Neural cell (in vitro differentiated cells): ENCODE measurements around the gene TCL1B. TPM values are rescaled to one million over a fixed set of nuclear protein-coding genes. Genes with fewer than 3 reads are reported as not detected.

Experiments used
- H2AFZ ChIP-seq: fragments of 200-600, 300-800 bp; sonication (generic), shearing (Covaris generic); 2 replicates; pipeline ENCODE4 v1.6.0; 2014; ENCODE audit warnings: low read depth, mild to moderate bottlenecking, antibody characterized with exemption, low read length, moderate library complexity
- H3F3A ChIP-seq: fragments of 200-600 bp; shearing (Covaris generic); 2 replicates; pipeline ENCODE4 v1.6.1; 2016; ENCODE audit warnings: mild to moderate bottlenecking, moderate library complexity, mixed read lengths, antibody characterized with exemption, low read length; ENCODE audit not compliant: insufficient read depth, poor library complexity, severe bottlenecking
- H3K27ac ChIP-seq: fragments of 200-600, 300-800 bp; sonication (generic), shearing (Covaris generic); 2 replicates; pipeline ENCODE4 v1.5.1; 2014; ENCODE audit warnings: mild to moderate bottlenecking, low read length, moderate library complexity
- H3K27me3 ChIP-seq: fragments of 300-800, 200-600 bp; sonication (generic), shearing (Covaris generic); 2 replicates; pipeline ENCODE4 v1.6.0; 2014; ENCODE audit warnings: mild to moderate bottlenecking, low read depth, low read length, moderate library complexity; ENCODE audit not compliant: insufficient read depth
- H3K36me3 ChIP-seq: fragments of 300-800, 200-600 bp; sonication (generic), shearing (Covaris generic); 2 replicates; pipeline ENCODE4 v1.5.1; 2014; ENCODE audit warnings: mild to moderate bottlenecking, antibody characterized with exemption, low read length, moderate library complexity; ENCODE audit not compliant: insufficient read depth
- H3K4me2 ChIP-seq: fragments of 300-800, 200-600 bp; sonication (generic), shearing (Covaris generic); 2 replicates; pipeline ENCODE4 v1.6.0; 2014; ENCODE audit warnings: mild to moderate bottlenecking, low read length
- H3K4me3 ChIP-seq: fragments of 300-800, 200-600 bp; sonication (generic), shearing (Covaris generic); 2 replicates; pipeline ENCODE4 v1.5.1; 2014; ENCODE audit warnings: mild to moderate bottlenecking, low read length, moderate library complexity
- H3K79me2 ChIP-seq: fragments of 200-600 bp; shearing (Covaris generic); replicated peaks from 2 replicates; pipeline ENCODE4 v1.6.0; 2014; ENCODE audit warnings: mild to moderate bottlenecking, low read length, moderate library complexity; ENCODE audit not compliant: insufficient read depth
- H3K9ac ChIP-seq: fragments of 300-800, 200-600 bp; sonication (generic), shearing (Covaris generic); 2 replicates; pipeline ENCODE4 v1.6.1; 2016; ENCODE audit warnings: mild to moderate bottlenecking, low read length, mixed read lengths
- H3K9me2 ChIP-seq: fragments of 200-600 bp; shearing (Covaris generic); 2 replicates; pipeline ENCODE4 v1.6.1; 2016; ENCODE audit warnings: mild to moderate bottlenecking, low read length, mixed read lengths; ENCODE audit not compliant: insufficient read depth
- H3K9me3 ChIP-seq: fragments of 200-600, 300-800 bp; sonication (generic), shearing (Covaris generic); 2 replicates; pipeline ENCODE4 v1.6.1; 2016; ENCODE audit warnings: mild to moderate bottlenecking, mixed run types, low read length, moderate library complexity, mixed read lengths
- H4K20me1 ChIP-seq: fragments of 200-600 bp; shearing (Covaris generic); 2 replicates; pipeline ENCODE4 v1.6.1; 2016; ENCODE audit warnings: mild to moderate bottlenecking, mixed run types; ENCODE audit not compliant: insufficient read depth
- CTCF ChIP-seq: fragments of 450-650 bp; IDR thresholded peaks from 2 replicates; pipeline ENCODE4 v1.5.1; 2014; ENCODE audit warnings: antibody characterized with exemption, mild to moderate bottlenecking, moderate library complexity; ENCODE audit not compliant: poor library complexity, severe bottlenecking
- EP300 ChIP-seq: fragments of 450-650 bp; conservative IDR thresholded peaks from 2 replicates; pipeline ENCODE4 v1.6.1; 2014; ENCODE audit warnings: antibody characterized with exemption, mild to moderate bottlenecking, moderate library complexity; ENCODE audit not compliant: poor library complexity, severe bottlenecking
- EZH2 ChIP-seq: fragments of 200-600, 300-800 bp; shearing (Covaris generic), sonication (generic); IDR thresholded peaks from 2 replicates; pipeline ENCODE4 v1.6.1; 2014; ENCODE audit warnings: antibody characterized with exemption, low read length, borderline replicate concordance, mild to moderate bottlenecking; ENCODE audit not compliant: insufficient read depth, poor library complexity, severe bottlenecking
- MXI1 ChIP-seq: fragments of 450-650 bp; conservative IDR thresholded peaks from 2 replicates; pipeline ENCODE4 v1.6.1; 2014; ENCODE audit warnings: antibody characterized with exemption, mild to moderate bottlenecking; ENCODE audit not compliant: poor library complexity, severe bottlenecking
- POLR2AphosphoS5 ChIP-seq: IDR thresholded peaks from 2 replicates; pipeline ENCODE4 v1.6.1; 2012
- RAD21 ChIP-seq: fragments of 450-650 bp; conservative IDR thresholded peaks from 2 replicates; pipeline ENCODE4 v1.6.1; 2014; ENCODE audit warnings: antibody characterized with exemption, mild to moderate bottlenecking, moderate library complexity
- REST ChIP-seq: IDR thresholded peaks from 2 replicates; pipeline ENCODE4 v1.6.1; 2012; ENCODE audit warnings: borderline replicate concordance
- SMC3 ChIP-seq: fragments of 450-650 bp; conservative IDR thresholded peaks from 2 replicates; pipeline ENCODE4 v1.6.1; 2014; ENCODE audit warnings: antibody characterized with exemption, mild to moderate bottlenecking, moderate library complexity; ENCODE audit not compliant: poor library complexity
- TAF1 ChIP-seq: IDR thresholded peaks from 2 replicates; pipeline ENCODE4 v1.6.1; 2012; ENCODE audit warnings: low read depth
- polyA plus RNA-seq: library from polyadenylated mRNA; depleted of rRNA; stranded (reverse); fragments of >200 nt; gene quantifications from 2 replicates; pipeline ENCODE4 v1.2.3, GENCODE V29; 2014

Gene TCL1B
- polyA plus RNA-seq, 1 donor from 2014 or later = not detected

GRCh38 chr14:95700221-95700976 is 14.2 kb downstream of the TCL1B start:
- no peaks in the 10 kb centered on the region for H3K9me2 ChIP-seq
- H3K27ac ChIP-seq = no peak overlapping the region
- H3K4me3 ChIP-seq = no peak overlapping the region
- no peaks in the 10 kb centered on the region for H3K36me3 ChIP-seq
- no peak overlapping the region for H3K9ac ChIP-seq
- no peaks in the 10 kb centered on the region for H3K9me3 ChIP-seq
- H3F3A ChIP-seq = no peaks in the 10 kb centered on the region
- H4K20me1 ChIP-seq = no peaks in the 10 kb centered on the region
- no peak overlapping the region for H2AFZ ChIP-seq
- no peaks in the 10 kb centered on the region for H3K79me2 ChIP-seq
- no peak overlapping the region for H3K4me2 ChIP-seq
- no peaks in the 10 kb centered on the region for H3K27me3 ChIP-seq
- no peak for TF ChIP-seq RAD21
- TF ChIP-seq POLR2AphosphoS5 = no peak
- no peak for TF ChIP-seq CTCF
- TF ChIP-seq EZH2 = no peak
- no peak for TF ChIP-seq SMC3
- no peak for TF ChIP-seq EP300
- TF ChIP-seq REST = no peak
- TF ChIP-seq TAF1 = no peak
- no peak for TF ChIP-seq MXI1

- no peaks in the 10 kb centered on the region for H3K36me3 ChIP-seq
- H3K9me3 ChIP-seq = no peaks in the 10 kb centered on the region
- H3K4me2 ChIP-seq = no peak overlapping the region
- no peaks in the 10 kb centered on the region for H3F3A ChIP-seq
- TF ChIP-seq CTCF = no peak
- TF ChIP-seq EZH2 = no peak
- no peak for TF ChIP-seq EP300
- TF ChIP-seq REST = no peak
- no peak for TF ChIP-seq POLR2AphosphoS5
- TF ChIP-seq RAD21 = no peak
- no peak for TF ChIP-seq TAF1
- no peak for TF ChIP-seq MXI1
- no peak for TF ChIP-seq SMC3
- H3K9me2 ChIP-seq = no peaks in the 10 kb centered on the region
- no peaks in the 10 kb centered on the region for H3K27me3 ChIP-seq
- no peak overlapping the region for H2AFZ ChIP-seq
- H3K4me3 ChIP-seq = no peak overlapping the region
- no peak overlapping the region for H3K27ac ChIP-seq
- no peaks in the 10 kb centered on the region for H4K20me1 ChIP-seq
- H3K9ac ChIP-seq = no peak overlapping the region
- no peaks in the 10 kb centered on the region for H3K79me2 ChIP-seq
These were observed 15.6 kb downstream of the TCL1B start for GRCh38 chr14:95701846-95702221.
